Activated naive CD8-positive, alpha-beta T cell treated with anti-CD3 and anti-CD28 coated beads, Interleukin-2, amount 10 ng/mL, durations not matched to agents 7 days and 5 days (primary cell): ENCODE data around the gene ONECUT3. TPM values are rescaled to one million over a fixed set of nuclear protein-coding genes. Genes with fewer than 3 reads are reported as not detected.

Source experiments
- ATAC-seq: fragments of 150-1000 bp; cut with Tn5 transposase; one replicate; pipeline ENCODE4 v1.10.0; 2021; ENCODE audit warnings: low read depth, moderate library complexity
- POLR2A ChIA-PET: fragments of 350-600 bp; sonication (Branson Sonifier 250); formaldehyde crosslinking; loops from one replicate; lab custom pipeline; 2021; ENCODE audit warnings: antibody characterized with exemption; lab: Charles Lee
- DNase-seq: peaks from one replicate; pipeline ENCODE4 v3.0.0; 2021
- H3K27ac Mint-ChIP-seq: one replicate; pipeline ENCODE4 v1.8.0; 2022; ENCODE audit warnings: mild to moderate bottlenecking, mixed read lengths
- H3K27me3 Mint-ChIP-seq: one replicate; pipeline ENCODE4 v1.8.0; 2022; ENCODE audit warnings: mild to moderate bottlenecking, moderate library complexity, mixed read lengths
- H3K36me3 Mint-ChIP-seq: one replicate; pipeline ENCODE4 v1.8.0; 2021; ENCODE audit warnings: mild to moderate bottlenecking, mixed read lengths
- H3K4me1 Mint-ChIP-seq: one replicate; pipeline ENCODE4 v1.8.0; 2021; ENCODE audit warnings: mixed read lengths
- H3K4me3 Mint-ChIP-seq: one replicate; pipeline ENCODE4 v1.8.0; 2022; ENCODE audit warnings: mild to moderate bottlenecking, moderate library complexity, mixed read lengths
- H3K9me3 Mint-ChIP-seq: one replicate; pipeline ENCODE4 v1.8.0; 2021; ENCODE audit warnings: mixed read lengths
- total RNA-seq, 2 experiments: library from RNA; stranded (reverse); gene quantifications; one replicate each; pipeline ENCODE4 v1.2.3, GENCODE V29; 2021

The ONECUT3 gene
- total RNA-seq, 2 experiments from 2014 or later: not detected

DNA sequence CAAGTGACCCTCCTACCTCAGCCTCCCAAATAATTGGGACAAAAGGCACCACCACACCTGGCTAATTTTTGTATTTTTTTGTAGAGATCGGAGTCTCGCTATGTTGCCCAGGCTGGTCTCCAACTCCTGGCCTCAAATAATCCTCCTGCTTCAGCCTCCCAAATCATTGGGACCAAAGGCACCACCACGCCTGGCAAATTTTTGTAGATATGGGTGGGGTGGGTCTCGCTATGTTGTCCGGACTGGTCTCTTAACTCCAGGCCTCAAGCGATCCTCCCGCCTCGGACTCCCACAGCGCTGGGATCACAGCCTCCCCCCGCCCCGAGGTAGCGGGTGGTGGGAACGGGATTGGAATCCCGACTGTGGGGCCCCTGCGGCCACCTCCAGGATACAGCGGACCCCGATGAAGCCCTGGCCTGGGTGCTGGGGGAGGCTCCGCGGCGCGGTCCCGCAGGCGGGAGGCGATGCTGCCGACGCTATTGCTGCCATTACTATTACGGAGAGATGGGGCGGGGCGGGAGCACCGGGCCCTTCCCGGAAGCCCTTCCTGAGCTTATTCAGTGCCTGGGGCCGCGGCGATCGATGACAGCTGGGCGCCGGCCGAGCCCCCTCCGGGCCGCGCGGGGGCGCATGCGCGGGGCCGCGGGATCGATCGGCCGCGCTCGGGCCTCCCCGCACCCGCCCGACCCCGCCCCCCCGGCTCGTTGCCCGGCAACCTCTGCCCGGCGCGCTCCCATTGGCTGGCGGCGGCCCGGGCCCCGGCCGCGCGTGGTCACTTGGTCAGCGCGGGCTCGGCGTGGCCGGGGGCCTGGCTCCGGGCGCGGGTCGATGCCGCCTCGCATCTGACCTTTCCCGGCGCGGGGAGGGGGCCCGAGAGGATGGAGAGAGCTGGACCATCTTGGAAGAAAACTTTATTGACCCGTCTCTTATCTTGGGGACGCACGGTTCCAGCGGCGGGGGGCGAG lies 27.9 kb upstream of the ONECUT3 start:
- Mint-ChIP-seq H3K27ac (no peak overlapping the region), H3K4me3 (peak overlapping the region; percentile 42)

DNA sequence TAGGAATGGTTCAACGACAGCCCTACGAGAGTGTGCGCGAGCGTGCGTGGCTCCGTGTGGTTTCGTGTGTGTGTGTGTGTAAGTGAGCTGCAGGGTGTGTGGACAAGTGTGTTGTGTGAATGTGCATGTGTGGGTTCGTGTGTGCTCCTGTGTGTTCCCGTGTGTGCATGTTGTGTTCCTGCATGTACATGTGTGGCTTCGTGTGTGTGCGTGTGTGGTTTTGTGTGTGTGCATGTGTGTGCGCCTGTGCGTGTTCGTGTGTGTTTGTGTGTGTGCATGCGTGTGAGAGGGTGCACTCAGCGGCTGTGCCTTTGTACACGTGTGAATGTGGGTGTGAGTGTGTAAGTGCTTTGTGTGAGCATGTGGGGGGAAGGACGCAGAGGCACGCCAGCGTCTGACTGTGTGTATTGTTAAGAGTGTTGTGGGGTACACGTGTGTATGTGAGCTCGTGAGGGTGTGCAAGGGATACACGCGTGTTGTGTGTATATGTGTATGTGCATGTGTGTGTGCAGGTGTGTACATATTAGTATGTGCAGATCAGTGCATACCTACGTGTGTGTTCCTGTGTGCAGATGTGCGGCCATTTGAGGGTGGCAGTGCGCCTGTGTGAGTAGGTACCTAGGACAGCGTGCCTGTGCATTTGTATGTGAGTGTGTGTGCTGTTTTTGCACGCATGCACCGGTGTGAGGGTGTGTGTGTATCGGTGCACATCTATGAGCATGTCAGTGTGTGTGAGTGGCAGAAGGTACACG lies 24.3 kb upstream of the ONECUT3 start:
- peaks cover 2% of the 10 kb centered on the region for H3K4me1 Mint-ChIP-seq
- no peak for DNase-seq
- no peak for ATAC-seq
- H3K4me3 Mint-ChIP-seq: no peak overlapping the region
- peaks cover 1% of the 10 kb centered on the region for H3K9me3 Mint-ChIP-seq
- H3K27ac Mint-ChIP-seq: peak overlapping the region; percentile 51
- POLR2A ChIA-PET: no interaction called here
- H3K36me3 Mint-ChIP-seq: no peaks in the 10 kb centered on the region
- H3K27me3 Mint-ChIP-seq: peaks cover 36% of the 10 kb centered on the region

More for the DNA sequence above, 27.9 kb upstream of the ONECUT3 start:
- DNase-seq (peak; percentile 69), ATAC-seq (peak; percentile 78)
- POLR2A ChIA-PET: interaction anchor here (1.0 kb wide), 1 partner anchor 87 kb away, joined by 3 read pairs; the partner anchor contains the start of gene ATP8B3
- peaks cover 3% of the 10 kb centered on the region for H3K4me1 Mint-ChIP-seq
- peaks cover 1% of the 10 kb centered on the region for H3K9me3 Mint-ChIP-seq
- H3K27me3 Mint-ChIP-seq: peaks cover 62% of the 10 kb centered on the region
- H3K36me3 Mint-ChIP-seq: no peaks in the 10 kb centered on the region

DNA sequence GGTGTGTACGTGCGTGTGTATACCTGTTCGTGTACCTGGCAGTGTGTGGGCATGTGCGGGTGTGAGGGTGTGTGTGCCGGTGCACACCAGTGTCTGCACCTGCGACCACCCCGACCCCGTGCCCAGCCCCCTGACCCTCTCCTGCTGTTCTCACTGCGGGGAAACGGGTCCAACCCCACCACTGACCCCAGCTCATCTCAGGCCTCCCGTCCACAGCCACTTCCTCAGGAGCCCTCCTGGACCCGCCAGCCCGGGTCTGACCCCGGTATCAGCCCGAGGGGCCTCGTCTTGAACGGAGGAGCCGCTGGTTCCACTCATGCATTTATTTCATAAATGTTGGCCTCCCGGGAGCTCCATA lies 23.8 kb upstream of the ONECUT3 start:
- H3K9me3 Mint-ChIP-seq: peaks cover 1% of the 10 kb centered on the region
- ATAC-seq (no peak), DNase-seq (no peak)
- no peaks in the 10 kb centered on the region for H3K36me3 Mint-ChIP-seq
- peaks cover 33% of the 10 kb centered on the region for H3K27me3 Mint-ChIP-seq
- no peak overlapping the region for H3K27ac Mint-ChIP-seq
- H3K4me3 Mint-ChIP-seq: no peak overlapping the region
- peaks cover 2% of the 10 kb centered on the region for H3K4me1 Mint-ChIP-seq
- POLR2A ChIA-PET: no interaction called here

DNA sequence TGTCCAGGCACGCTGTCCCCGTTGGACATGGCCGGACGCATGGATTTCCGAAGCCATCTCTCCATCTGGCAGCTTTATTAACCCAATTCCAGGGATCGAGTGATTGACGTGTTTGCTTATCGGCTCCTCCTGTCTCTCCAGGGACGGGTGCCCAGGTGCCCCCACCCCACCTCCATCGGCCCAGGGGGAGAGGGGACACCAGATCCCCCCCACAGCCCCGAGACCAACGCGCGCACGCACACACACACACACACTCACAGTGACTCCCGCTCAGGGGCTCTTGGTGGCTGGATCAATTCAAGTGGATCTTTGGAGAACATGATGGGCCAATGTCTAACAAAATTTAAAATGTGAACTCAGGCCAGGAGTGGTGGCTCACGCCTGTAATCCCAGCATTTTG lies 23.1 kb upstream of the ONECUT3 start:
- POLR2A ChIA-PET: no interaction called here
- ATAC-seq (no peak), DNase-seq (no peak)
- Mint-ChIP-seq H3K36me3 (no peaks in the 10 kb centered on the region), H3K4me1 (no peaks in the 10 kb centered on the region), H3K9me3 (peaks cover 1% of the 10 kb centered on the region), H3K27ac (no peak overlapping the region), H3K4me3 (no peak overlapping the region), H3K27me3 (peaks cover 29% of the 10 kb centered on the region)

DNA sequence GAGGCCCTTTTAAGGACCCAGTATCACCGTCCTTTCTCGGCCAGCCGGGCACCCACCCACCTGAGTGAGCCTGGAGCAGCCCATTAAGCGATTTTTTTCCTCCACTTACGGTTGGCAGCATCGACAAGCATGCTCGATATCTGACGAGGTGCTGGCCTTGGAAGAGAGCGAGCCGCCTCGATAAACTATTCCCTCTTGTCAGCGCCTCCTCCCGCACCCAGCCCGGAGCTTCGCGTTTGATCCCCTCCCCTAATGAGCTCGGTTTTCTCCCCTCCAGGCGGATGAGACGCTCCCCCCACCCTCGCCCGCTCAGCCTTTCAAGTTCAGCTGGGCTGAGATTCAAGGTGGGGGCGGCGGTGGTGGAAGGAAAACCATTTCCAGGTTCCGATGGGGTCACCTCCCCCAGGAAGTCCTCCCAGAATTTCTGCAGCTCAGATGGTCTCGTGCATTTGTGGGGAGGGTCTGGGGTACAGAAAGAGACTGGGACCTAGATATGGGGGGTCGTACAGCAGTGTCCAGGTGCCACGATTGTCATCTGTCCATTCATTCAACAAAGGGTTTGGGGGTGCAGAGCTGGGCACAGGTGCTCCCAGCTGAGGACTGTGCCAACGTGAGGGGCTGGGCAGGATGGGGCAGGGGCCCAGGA lies 18.9 kb upstream of the ONECUT3 start:
- Mint-ChIP-seq H3K9me3 (no peaks in the 10 kb centered on the region), H3K4me3 (no peak overlapping the region), H3K27ac (no peak overlapping the region), H3K4me1 (no peaks in the 10 kb centered on the region), H3K36me3 (no peaks in the 10 kb centered on the region), H3K27me3 (peaks cover 27% of the 10 kb centered on the region)
- DNase-seq (no peak), ATAC-seq (no peak)
- POLR2A ChIA-PET: no interaction called here

DNA sequence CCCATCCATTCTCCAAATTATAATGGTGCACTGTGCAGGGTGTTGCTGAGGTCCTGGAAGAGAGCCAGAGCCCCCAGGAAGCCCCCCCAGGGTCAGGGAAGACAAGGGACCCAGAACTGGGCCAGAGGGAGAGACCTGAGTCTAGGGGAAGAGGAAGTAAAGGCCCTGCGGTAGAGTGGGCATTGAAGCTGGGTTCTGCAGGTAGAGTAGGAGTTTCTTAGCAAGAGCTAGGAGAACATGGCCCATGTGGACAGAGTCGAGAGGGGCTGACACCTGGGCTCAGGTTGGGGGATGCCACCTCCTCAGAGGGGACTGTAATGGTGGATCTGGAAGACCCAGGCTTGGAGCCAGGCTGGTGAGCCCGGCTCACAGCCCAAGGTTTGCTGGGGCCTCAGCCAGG lies 17.0 kb upstream of the ONECUT3 start:
- DNase-seq: no peak
- Mint-ChIP-seq H3K9me3 (no peaks in the 10 kb centered on the region), H3K4me3 (no peak overlapping the region), H3K27ac (no peak overlapping the region), H3K27me3 (peaks cover 32% of the 10 kb centered on the region), H3K36me3 (no peaks in the 10 kb centered on the region), H3K4me1 (no peaks in the 10 kb centered on the region)
- no peak for ATAC-seq
- POLR2A ChIA-PET: no interaction called here

DNA sequence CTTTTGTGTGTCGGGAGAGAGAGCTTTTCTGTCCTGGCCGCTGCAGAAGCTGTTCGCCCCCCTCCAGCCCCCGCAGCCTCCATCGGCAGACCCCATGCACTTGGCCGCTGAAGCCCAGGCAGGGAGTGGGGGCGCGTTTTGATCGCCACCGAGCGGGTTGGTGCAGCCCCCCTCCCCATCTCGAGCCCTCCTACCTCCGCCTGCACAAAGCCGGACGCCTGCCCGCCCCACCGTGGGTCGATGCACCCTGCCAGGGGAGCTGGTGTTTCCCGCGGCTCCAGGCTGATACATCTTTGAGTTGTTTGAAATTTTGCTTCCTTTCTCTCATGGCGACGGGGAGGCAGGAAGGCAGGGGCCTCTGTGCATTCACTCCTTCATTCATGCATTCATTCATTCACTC lies 16.4 kb upstream of the ONECUT3 start:
- POLR2A ChIA-PET: no interaction called here
- no peaks in the 10 kb centered on the region for H3K36me3 Mint-ChIP-seq
- no peak overlapping the region for H3K27ac Mint-ChIP-seq
- no peak overlapping the region for H3K4me3 Mint-ChIP-seq
- no peak for ATAC-seq
- no peaks in the 10 kb centered on the region for H3K4me1 Mint-ChIP-seq
- no peak for DNase-seq
- peaks cover 30% of the 10 kb centered on the region for H3K27me3 Mint-ChIP-seq
- no peaks in the 10 kb centered on the region for H3K9me3 Mint-ChIP-seq

DNA sequence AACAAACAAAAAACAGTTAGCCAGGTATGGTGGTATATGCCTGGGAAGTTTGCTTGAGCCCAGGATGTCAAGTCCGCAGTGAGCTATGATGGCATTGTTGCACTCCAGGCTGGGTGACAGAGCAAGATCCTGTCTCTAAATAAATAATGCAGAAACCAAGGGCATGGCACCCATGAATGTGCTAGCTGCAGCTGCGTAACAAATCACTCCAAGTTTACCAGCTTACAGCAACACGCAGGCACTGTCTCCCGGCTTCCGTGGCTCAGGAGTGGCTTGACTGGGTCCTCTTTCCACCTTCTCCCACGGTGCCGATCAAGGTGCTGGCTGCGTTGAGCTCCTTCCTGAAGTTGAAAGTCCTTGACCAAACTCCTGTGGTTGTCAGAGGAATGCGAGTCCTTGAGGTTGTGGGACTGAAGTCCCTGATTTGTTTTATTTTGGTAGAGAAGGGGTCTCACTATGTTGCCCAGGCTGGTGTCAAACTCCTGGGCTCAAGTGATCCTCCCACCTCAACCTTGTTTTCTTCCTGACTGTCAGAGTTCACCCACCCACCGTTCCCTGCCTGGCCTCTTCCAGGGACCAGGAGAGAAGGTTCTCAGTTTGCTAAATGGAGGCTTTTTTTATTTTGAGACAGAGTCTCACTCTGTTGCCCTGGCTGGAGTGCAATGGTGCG lies 13.2 kb upstream of the ONECUT3 start:
- no peak overlapping the region for H3K4me3 Mint-ChIP-seq
- no peaks in the 10 kb centered on the region for H3K9me3 Mint-ChIP-seq
- H3K27me3 Mint-ChIP-seq: peaks cover 30% of the 10 kb centered on the region
- POLR2A ChIA-PET: interaction anchor here (0.6 kb wide), 1 partner anchor 86 kb away, joined by 4 read pairs; no protein-coding TSS in a partner anchor
- H3K4me1 Mint-ChIP-seq: no peaks in the 10 kb centered on the region
- no peaks in the 10 kb centered on the region for H3K36me3 Mint-ChIP-seq
- no peak overlapping the region for H3K27ac Mint-ChIP-seq
- DNase-seq: no peak
- ATAC-seq: no peak

DNA sequence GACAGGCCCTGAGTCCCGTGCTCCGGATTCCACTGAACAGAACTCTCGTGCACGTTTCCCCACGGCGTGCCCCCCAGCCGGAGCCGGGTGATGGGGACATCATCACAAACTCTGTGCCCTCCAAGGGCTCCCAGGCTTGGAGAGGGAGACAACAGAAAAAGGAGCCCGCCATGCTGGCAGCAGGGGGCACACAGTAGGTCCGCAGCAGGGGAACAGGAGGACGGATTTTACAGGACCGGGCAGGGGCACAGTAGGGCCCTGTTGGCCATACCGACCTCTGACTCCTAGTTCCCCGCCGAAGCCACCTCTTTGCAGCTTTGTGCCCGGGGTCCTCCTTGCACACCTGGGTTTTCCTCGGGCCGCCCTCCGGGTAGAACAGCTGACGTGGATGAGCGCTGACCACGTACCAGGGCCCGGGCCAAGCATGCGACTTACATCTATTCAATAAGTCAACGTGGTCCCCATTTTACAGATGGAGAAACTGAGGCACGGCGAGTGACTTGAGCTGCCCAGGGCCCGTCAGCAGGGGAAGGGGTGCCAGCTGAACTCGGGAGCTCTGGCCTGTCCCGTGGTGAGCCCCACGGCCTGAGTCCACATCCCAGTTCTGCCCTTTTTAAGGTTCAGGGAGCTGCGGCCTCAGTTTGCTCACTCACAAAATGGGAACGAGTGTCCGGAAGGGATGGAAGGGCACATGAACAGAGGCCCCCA lies 10.2 kb upstream of the ONECUT3 start:
- POLR2A ChIA-PET: no interaction called here
- Mint-ChIP-seq H3K36me3 (no peaks in the 10 kb centered on the region), H3K9me3 (no peaks in the 10 kb centered on the region), H3K4me1 (peaks cover 5% of the 10 kb centered on the region), H3K4me3 (no peak overlapping the region), H3K27me3 (peaks cover 27% of the 10 kb centered on the region), H3K27ac (no peak overlapping the region)
- ATAC-seq: no peak
- DNase-seq: no peak

DNA sequence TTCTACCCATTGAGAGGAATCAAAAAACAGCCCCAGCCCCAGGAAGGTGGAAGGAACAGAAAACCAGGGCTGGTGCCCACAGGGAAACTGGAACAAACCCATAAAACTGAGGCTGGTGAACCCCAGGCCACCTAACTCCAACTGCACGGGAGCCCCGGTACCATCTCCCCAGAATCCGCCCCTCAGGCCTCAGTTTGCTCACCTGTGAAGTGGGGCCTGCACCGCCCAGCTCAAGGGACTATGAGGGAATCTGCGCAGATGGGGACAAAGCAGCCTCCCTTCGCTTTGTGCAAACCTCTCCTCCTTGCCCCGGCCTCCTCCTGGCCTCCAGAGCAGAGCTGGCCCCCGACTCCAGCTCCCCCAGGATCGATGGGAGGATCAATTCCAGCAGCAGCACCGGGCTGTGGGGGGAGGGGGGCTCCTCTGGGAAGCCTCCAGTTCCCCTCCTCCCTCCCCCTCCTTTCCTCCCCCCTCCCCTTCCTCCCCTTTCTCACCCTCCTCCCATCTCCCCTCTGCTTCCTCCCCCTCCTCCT lies 9.1 kb upstream of the ONECUT3 start:
- H3K36me3 Mint-ChIP-seq: no peaks in the 10 kb centered on the region
- ATAC-seq (no peak), DNase-seq (no peak)
- POLR2A ChIA-PET: no interaction called here
- H3K4me3 Mint-ChIP-seq: no peak overlapping the region
- peaks cover 27% of the 10 kb centered on the region for H3K27me3 Mint-ChIP-seq
- no peaks in the 10 kb centered on the region for H3K9me3 Mint-ChIP-seq
- H3K27ac Mint-ChIP-seq: no peak overlapping the region
- H3K4me1 Mint-ChIP-seq: peaks cover 5% of the 10 kb centered on the region

DNA sequence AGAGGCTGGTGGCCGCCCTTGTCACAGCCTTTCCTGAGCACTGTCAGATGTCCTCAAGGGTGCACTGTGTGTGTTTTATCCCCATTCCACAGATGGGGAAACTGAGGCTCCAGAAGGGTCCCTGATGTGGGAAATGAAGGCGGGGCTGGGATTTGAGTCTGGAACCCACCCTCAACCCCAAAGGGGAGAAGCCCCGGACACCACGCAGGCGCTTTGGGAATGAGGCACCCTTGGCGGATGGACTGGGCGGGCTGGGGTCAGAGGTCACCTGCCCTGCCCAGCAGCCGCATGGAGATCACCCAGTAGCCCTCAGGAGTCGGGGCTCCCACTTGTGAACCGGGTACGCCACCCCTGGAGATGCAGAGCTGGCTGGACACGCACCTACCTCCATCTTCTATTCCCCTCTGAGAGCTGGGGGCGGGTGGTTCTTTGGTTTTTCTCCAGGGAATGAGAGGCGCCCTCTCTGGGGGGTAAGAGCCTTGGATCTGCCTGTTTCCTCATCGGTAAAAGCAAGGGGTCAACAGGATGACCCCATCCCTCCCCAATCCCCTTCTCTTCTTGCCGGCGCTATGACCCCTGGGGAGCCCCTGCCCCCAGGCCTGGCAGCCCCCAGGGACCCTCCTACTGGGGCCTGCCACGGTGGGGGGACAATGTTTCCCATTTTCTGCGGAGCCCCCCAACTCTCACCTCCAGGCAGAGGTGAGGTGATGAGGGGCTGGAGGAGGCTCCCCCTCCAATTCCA lies 8.3 kb upstream of the ONECUT3 start:
- Mint-ChIP-seq H3K27ac (no peak overlapping the region), H3K27me3 (peaks cover 27% of the 10 kb centered on the region), H3K4me1 (peaks cover 5% of the 10 kb centered on the region), H3K9me3 (no peaks in the 10 kb centered on the region), H3K4me3 (no peak overlapping the region), H3K36me3 (no peaks in the 10 kb centered on the region)
- POLR2A ChIA-PET: no interaction called here
- ATAC-seq (no peak), DNase-seq (no peak)

DNA sequence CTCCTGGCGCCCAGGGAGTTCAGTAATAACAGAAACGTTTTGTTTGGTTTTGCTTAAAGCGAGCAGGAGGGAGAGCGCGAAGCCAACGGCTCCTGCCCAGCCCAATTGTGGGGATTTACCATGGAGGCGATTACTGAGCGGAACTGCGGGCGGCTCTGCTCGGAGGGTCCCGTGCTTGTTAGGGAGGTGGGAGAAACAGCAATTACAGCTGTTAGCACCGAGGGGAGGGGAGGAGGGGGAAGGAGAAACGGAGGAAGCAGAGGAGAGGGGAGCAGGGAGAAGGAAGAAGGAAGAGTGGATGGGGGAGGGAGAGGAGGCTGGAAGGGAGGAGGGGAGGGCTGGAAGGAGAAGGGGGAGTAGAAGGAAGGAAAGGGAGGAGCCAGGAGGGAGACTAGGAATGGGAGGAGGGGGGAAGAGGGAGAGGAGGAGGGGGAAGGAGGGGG lies 7.7 kb upstream of the ONECUT3 start:
- POLR2A ChIA-PET: no interaction called here
- ATAC-seq (no peak), DNase-seq (no peak)
- Mint-ChIP-seq H3K9me3 (no peaks in the 10 kb centered on the region), H3K36me3 (no peaks in the 10 kb centered on the region), H3K4me1 (peaks cover 7% of the 10 kb centered on the region), H3K4me3 (no peak overlapping the region), H3K27ac (no peak overlapping the region), H3K27me3 (peaks cover 33% of the 10 kb centered on the region)
